ENCODE measurements around the gene AFF2.

AFF2 gene

DNA sequence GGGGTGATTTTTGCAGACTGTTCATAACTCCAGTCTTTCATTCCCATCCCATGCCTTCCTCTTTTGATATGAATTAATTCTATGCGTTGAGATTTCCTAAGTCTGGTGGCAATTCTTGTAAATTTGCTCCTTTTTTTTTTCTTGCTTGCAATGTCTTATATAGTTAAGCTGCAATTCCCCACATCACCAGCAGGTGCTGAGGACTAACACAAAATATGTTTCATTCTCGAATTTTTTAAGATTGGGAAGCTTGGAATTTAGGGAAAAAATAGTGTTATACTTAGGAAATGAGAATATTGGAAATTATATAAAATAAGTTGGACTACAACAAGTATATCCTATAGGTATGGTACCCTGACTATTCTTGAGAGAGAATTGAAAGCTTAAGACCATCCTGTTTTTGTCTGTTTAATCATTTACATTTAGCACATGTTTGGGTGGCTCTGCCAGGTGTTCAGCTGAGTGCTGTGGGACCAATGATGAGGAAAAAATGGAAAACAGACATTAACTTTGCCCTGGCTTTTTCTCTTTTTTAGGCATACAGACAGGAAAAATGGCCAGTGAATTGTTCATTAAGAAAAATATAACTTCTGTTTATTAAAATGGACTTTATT is 30.2 kb downstream of the AFF2 start:
- no peak overlapping the region for H3K4me2 ChIP-seq
- H3K27ac ChIP-seq = no peak overlapping the region
- H3K9ac ChIP-seq = no peak overlapping the region
- peaks cover 18% of the 10 kb centered on the region; the same call in 1 of the 2 replicates for H3K9me3 ChIP-seq
- peaks cover 95% of the 10 kb centered on the region for H4K20me1 ChIP-seq
- H3K4me1 ChIP-seq = no peaks in the 10 kb centered on the region
- no peak overlapping the region for H3K4me3 ChIP-seq
- no peak for TF ChIP-seq Cebpa-rat (IDR thresholded peaks at IDR 0.05)
- peaks cover 57% of the 10 kb centered on the region for H3K36me3 ChIP-seq
- H3K27me3 ChIP-seq = no peaks in the 10 kb centered on the region

DNA sequence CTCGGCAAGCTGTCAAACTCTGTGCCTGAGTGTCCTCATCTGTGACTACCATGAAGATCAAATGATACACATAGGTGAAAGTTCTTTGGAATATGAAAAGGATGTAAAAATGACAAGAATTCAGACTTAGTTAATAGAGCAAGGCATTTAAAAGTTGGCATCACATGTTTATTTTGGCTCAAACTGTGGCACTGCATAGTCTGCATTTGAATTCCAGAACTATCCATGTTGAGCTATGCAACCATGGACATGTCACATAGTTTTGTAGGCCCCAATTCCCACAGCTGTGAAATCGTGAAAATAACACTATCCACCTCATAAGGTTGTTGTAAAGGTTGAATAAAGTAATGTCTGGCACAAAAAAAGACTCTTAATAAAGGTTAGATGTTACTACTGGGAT is 33.9 kb downstream of the AFF2 start:
- no peaks in the 10 kb centered on the region for H3K27me3 ChIP-seq
- peaks cover 23% of the 10 kb centered on the region for H3K9me3 ChIP-seq
- H4K20me1 ChIP-seq = peaks cover 99% of the 10 kb centered on the region
- no peak overlapping the region for H3K27ac ChIP-seq
- H3K36me3 ChIP-seq = peaks cover 35% of the 10 kb centered on the region; the same call in 1 of the 2 replicates
- no peak for TF ChIP-seq Cebpa-rat (IDR thresholded peaks at IDR 0.05)
- H3K9ac ChIP-seq = no peak overlapping the region
- no peak overlapping the region for H3K4me2 ChIP-seq
- peaks cover 26% of the 10 kb centered on the region for H3K4me1 ChIP-seq
- no peak overlapping the region for H3K4me3 ChIP-seq

DNA sequence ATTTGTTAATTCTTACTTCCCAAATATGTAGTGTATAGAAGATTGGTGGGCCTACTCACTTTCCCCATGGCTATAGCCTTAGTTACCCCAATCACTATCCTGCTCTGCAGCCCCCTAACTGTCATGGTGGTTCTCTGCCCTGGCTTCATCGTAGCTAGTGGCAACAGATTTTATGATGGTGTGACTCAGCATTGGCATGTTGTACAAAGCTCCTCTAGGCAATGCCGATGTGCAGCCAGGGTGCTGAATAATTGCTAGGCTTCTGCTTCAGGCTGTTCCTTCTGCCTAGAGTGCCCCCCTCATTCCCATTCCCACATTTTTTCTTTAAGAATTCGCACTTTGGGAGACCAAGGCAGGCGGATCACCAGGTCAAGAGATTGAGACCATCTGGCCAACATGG is 35.2 kb downstream of the AFF2 start:
- H3K27ac ChIP-seq = no peak overlapping the region
- H4K20me1 ChIP-seq = peaks cover 99% of the 10 kb centered on the region
- H3K4me1 ChIP-seq = peaks cover 40% of the 10 kb centered on the region
- no peak overlapping the region for H3K4me3 ChIP-seq
- no peak overlapping the region for H3K4me2 ChIP-seq
- peaks cover 25% of the 10 kb centered on the region; the same call in 1 of the 2 replicates for H3K36me3 ChIP-seq
- no peak overlapping the region for H3K9ac ChIP-seq
- H3K9me3 ChIP-seq = peaks cover 18% of the 10 kb centered on the region
- H3K27me3 ChIP-seq = no peaks in the 10 kb centered on the region
- TF ChIP-seq Cebpa-rat (IDR thresholded peaks at IDR 0.05) = no peak

DNA sequence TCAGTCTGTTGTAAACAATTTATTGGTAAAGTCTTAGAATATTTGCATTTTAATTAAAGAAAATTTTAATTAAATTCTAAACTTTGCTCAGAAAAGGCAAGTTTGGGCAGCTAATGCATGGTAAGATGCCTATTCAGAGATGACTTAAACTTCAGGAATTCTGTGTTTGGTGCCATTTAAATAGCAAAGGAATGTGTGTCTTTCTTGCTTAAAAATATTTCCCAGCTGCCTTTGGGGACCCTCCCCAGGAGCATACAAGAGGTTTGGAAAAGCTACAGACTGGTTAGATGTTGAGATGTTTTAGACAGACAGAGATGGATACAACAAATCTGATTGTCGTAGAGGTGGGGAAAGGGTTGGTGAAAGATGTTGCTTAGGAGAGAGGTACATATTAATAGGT is 36.5 kb downstream of the AFF2 start:
- no peak overlapping the region for H3K27ac ChIP-seq
- no peaks in the 10 kb centered on the region for H3K27me3 ChIP-seq
- no peak overlapping the region for H3K4me3 ChIP-seq
- no peak overlapping the region for H3K9ac ChIP-seq
- peaks cover 53% of the 10 kb centered on the region for H3K4me1 ChIP-seq
- H3K36me3 ChIP-seq = peaks cover 18% of the 10 kb centered on the region; the same call in 1 of the 2 replicates
- no peak for TF ChIP-seq Cebpa-rat (IDR thresholded peaks at IDR 0.05)
- H3K4me2 ChIP-seq = no peak overlapping the region
- peaks cover 18% of the 10 kb centered on the region for H3K9me3 ChIP-seq
- H4K20me1 ChIP-seq = peaks cover 100% of the 10 kb centered on the region

DNA sequence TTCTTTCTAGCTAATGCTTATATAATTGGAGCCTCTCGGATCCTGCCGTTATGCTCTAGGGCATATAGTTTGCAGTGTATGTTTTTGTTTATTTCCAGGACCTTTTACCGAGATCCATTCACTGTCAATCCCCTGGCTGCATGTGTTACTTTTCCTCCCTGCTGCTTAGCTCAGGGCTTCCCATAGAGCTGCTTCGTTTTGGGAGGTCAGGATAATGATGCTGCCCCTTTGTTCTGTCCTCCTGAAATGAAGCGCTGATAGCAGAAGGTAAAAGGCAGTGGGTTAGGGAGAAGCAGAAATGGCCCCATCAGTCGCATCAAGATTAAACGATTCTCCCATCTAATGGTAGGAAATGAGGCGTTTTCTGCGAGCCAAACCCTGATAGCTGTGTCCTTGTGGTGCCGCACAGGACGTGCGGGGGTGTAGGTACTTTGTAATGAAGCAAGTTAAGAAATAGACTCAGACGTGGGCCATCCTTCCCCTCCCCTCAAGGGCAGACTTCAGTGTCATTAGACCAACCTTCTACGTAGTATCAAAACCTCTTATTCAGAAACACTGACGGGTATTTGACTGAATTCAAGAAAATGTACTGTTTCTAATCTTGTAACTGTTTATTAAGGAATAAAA is 37.3 kb downstream of the AFF2 start:
- H4K20me1 ChIP-seq = peaks cover 100% of the 10 kb centered on the region
- peaks cover 18% of the 10 kb centered on the region for H3K9me3 ChIP-seq
- H3K36me3 ChIP-seq = peaks cover 17% of the 10 kb centered on the region; the same call in 1 of the 2 replicates
- TF ChIP-seq Cebpa-rat (IDR thresholded peaks at IDR 0.05) = no peak
- H3K4me2 ChIP-seq = 0 out of 2 replicates have a peak overlapping the region, but pooled peaks have one; percentile 11
- no peak overlapping the region for H3K27ac ChIP-seq
- H3K9ac ChIP-seq = no peak overlapping the region
- H3K27me3 ChIP-seq = no peaks in the 10 kb centered on the region
- no peak overlapping the region for H3K4me3 ChIP-seq
- peaks cover 60% of the 10 kb centered on the region for H3K4me1 ChIP-seq

DNA sequence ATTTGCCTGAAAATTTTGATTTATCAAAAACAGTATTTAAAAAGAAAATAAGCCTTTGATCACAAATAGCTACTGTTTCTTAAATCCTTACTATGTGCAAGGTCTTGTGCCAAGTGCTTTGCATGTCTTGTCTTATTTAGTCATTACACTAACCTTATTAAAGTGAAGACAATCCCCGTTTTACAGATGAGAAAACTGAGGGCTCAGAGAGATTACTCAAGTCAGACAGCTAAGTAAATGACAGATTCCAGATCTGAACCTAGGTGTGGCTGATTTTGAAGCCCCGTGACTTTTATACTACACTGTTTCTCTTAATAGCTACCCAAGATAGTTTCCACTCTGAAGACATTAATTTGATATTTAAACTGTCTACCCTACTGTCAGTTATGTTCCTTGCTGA is 38.2 kb downstream of the AFF2 start:
- no peak overlapping the region for H3K4me3 ChIP-seq
- peaks cover 18% of the 10 kb centered on the region for H3K9me3 ChIP-seq
- no peak overlapping the region for H3K4me2 ChIP-seq
- no peak for TF ChIP-seq Cebpa-rat (IDR thresholded peaks at IDR 0.05)
- peaks cover 100% of the 10 kb centered on the region for H4K20me1 ChIP-seq
- peaks cover 10% of the 10 kb centered on the region; the same call in 1 of the 2 replicates for H3K36me3 ChIP-seq
- peaks cover 69% of the 10 kb centered on the region for H3K4me1 ChIP-seq
- H3K27ac ChIP-seq = no peak overlapping the region
- no peaks in the 10 kb centered on the region for H3K27me3 ChIP-seq
- H3K9ac ChIP-seq = no peak overlapping the region

DNA sequence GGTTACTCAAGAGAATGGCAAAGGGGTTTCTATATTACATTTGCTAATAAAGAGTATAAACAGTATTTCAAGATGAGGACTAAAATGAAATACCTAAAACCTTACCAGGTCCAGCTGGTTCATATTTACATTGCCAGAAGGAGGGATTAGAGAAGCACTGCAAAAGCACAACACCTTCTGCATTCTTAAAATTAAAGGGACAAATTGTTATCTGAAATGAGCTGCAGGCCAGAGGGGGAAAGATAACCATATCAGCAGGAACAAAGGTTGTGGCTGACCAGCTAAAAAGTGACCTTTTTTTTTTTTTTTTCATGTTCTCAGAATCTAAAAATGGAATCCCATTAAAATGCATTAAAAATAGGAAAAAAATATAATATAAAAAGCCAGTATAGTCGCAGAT is 39.7 kb downstream of the AFF2 start:
- H3K9ac ChIP-seq = no peak overlapping the region
- H3K4me3 ChIP-seq = no peak overlapping the region
- peak overlapping the region; percentile 27; the same call in 1 of the 2 replicates for H3K27ac ChIP-seq
- H3K4me1 ChIP-seq = peaks cover 84% of the 10 kb centered on the region
- peaks cover 16% of the 10 kb centered on the region for H3K9me3 ChIP-seq
- no peak for TF ChIP-seq Cebpa-rat (IDR thresholded peaks at IDR 0.05)
- H4K20me1 ChIP-seq = peaks cover 100% of the 10 kb centered on the region
- H3K36me3 ChIP-seq = peaks cover 16% of the 10 kb centered on the region; the same call in 1 of the 2 replicates
- H3K4me2 ChIP-seq = peak overlapping the region; percentile 67
- no peaks in the 10 kb centered on the region for H3K27me3 ChIP-seq

DNA sequence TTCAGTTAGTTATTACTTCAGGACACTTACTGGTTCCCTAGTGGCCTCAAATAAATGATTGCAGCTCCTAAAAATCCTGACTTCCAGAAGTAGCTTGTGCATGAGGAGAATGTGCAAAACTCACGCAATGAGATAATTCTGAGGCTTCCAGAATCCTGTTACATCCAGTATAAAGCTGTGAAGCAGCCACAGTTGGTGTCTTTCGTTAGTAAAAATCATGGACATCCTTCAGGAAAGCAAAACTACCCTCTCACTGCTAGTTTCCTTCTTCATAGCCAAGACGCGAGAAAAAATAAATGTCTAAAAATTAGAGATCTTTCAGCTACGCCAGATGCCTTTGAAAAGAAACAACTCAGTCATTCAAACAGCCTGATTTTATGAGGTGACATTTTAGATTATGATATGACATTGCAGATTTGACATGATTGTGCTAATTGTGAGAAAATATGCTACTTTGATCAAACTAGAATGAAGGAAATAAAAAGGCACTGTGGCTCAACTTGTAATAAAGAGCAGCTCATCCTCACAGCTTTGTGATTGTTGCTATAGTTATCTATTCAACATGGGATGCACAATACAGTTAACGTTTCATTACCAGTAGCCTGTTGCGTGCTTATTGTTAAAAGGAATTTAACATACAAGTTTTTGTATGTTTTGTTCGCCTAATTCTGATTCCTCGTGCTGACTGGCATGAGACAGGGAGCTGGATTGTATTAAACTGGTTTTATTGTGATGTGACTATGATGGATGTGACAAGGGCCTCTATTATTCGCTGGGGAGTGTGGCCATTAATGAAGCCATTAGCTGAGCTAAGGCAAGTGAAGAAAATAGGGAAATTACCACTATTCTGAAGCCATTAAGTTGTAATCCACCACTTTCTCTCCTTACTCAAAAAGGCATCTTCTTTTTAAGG is 40.5 kb downstream of the AFF2 start:
- no peak overlapping the region for H3K4me3 ChIP-seq
- H3K36me3 ChIP-seq = peaks cover 22% of the 10 kb centered on the region; the same call in 1 of the 2 replicates
- peaks cover 100% of the 10 kb centered on the region for H4K20me1 ChIP-seq
- peak overlapping the region; percentile 33; the same call in 1 of the 2 replicates for H3K27ac ChIP-seq
- H3K4me1 ChIP-seq = peaks cover 91% of the 10 kb centered on the region
- TF ChIP-seq Cebpa-rat (IDR thresholded peaks at IDR 0.05) = no peak
- H3K9ac ChIP-seq = no peak overlapping the region
- H3K9me3 ChIP-seq = peaks cover 10% of the 10 kb centered on the region
- H3K27me3 ChIP-seq = no peaks in the 10 kb centered on the region
- peak overlapping the region; percentile 67 for H3K4me2 ChIP-seq

DNA sequence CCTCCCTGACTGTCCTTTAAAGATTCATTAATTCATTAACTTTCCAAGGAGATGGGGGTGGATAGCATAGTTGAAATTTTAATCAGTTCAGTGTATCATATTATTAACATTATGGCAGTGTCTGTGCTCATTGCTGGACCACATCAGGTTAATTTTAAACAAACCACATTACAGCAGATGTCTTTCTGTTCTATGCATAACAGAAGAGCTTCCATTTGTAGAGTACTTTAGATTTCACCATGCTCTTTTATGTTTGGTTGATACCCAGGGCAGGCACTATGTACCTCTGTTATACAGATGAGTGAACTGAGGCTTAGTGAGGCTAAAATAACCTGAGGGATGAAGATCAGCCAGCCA is 41.1 kb downstream of the AFF2 start:
- Histone ChIP-seq H3K4me1 (peaks cover 94% of the 10 kb centered on the region), H3K9me3 (peaks cover 6% of the 10 kb centered on the region; the same call in 1 of the 2 replicates), H3K9ac (no peak overlapping the region), H3K27ac (peak overlapping the region; percentile 33; the same call in 1 of the 2 replicates), H4K20me1 (peaks cover 100% of the 10 kb centered on the region), H3K27me3 (no peaks in the 10 kb centered on the region), H3K4me2 (peak overlapping the region; percentile 67), H3K36me3 (peaks cover 27% of the 10 kb centered on the region; the same call in 1 of the 2 replicates), H3K4me3 (no peak overlapping the region)
- TF ChIP-seq Cebpa-rat (IDR thresholded peaks at IDR 0.05) = no peak
